HG03558 (cell line): Measurements from ENCODE around the gene ZMIZ1.

Source experiments
- ATAC-seq: cut with Tn5 transposase; IDR thresholded peaks from one replicate; pipeline ENCODE4 v1.9.1; 2021; ENCODE audit warnings: moderate number of reproducible peaks; ENCODE audit not compliant: unreplicated experiment; ENCODE audit errors: extremely low read depth

ZMIZ1 gene

DNA sequence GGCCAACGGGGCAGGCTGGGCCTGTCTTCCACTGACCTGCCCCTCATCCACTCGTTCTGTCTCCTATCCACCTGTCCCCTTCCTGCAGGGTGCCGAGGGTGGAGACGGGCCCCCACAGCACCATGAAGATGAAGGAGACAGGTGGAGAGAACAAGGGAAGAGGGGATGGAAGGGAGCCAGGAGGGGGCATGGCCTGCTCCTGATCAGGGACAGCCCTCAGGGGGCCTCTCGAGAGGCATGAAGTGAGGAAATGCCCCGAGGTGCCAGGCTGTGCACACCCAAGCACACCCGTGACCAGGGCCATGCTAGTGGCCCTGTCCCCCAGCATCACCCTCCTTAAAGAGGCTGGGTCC is 111.2 kb downstream of the ZMIZ1 start:
- no peak for ATAC-seq

DNA sequence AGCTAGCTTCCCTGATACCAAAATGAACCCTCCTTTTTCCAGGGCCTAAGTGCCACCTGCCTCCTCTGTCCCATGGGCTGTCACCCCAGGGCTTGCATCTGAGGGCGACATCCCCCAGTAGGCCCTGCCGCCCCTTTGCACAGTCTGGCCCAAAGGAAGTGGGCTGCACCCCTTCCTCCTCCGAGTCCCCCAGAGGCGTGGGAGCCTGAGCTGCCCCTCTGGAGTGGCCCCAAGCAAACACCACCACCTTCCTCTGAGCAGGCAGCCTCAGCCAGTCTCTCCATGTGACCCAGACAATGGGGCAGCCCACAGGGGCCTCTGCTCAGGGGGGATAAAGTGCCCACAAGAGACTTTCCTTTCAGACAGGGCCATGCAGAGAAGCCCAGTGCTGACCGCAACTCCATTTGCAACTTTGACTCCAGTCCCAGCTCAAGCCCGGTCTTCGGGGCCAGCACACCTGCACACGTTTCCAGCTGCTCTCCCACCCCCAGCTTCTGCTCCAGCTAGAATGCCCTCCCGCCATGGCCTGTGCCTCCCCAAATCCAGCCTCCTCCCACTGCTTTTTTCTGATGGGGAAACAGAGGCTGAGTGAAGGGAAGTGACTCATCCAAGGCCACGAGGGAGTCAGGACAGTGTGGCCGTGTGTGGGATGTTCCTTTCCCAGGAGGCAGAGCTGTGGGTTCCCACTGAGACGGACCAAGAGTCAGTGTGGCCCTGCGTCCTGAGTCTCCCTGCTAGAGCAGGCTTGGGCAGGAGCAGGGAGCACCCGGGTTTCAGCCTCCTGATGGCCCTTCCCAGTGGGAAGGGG is 111.9 kb downstream of the ZMIZ1 start:
- ATAC-seq, result no peak

DNA sequence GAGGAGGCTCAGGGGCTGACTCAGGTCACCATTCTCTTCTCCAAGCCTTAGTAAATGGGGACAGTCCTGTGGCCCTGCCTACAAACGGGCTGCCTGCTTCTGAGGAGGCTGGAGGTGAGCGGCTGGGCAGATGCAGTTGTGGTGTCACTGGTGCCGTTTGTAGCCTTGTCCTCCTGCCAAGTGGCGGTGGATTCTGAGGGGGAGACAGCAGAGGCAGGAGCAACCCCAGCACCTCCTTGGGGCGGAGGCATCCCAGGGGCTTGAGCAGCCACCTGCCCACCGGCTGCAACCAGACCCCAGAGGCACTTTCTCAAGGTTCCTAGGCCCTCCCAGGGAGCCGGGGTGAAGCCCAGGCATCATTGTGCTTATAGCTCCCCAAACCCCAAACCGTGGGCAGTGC is 112.5 kb downstream of the ZMIZ1 start:
- no peak for ATAC-seq

DNA sequence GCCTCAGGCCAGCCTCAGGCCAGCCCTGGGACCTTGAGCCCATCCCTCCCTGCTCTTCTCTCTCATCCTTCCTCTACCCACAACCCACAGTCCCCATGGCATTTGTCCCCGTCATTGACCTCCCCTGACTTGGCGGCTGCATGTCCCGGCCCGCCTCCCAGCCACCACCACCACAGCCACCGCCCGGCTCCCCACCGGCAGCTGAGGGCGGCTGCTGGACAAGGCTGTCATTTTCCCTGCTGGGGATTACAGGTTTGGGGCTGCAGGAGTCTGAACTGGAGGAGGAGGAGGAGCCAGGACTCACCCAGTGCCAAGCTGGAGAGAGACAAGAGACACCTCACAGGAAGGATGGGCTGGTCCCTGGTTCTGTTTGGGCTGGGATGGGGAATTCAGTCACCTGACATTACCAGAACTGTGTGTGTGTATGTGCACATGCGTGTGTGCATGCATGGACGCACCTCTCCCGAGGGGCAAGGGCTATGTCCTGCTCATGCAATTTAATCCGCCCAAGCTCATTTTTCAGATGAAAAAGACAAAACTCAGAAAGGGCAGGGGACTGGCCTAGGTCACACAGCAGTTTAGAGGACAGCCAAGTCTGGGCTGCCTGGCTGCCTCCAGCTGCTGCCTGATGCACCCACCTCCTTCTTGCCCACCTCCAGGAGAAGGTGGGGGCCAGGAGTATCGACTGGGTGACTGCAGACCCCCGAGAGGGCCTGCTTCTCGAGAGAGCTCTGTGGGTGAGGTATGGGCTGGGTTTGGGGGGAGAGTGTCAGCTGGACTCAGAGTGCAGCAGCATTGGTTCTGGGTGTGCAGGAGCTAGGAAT is 113.1 kb downstream of the ZMIZ1 start:
- no peak for ATAC-seq

DNA sequence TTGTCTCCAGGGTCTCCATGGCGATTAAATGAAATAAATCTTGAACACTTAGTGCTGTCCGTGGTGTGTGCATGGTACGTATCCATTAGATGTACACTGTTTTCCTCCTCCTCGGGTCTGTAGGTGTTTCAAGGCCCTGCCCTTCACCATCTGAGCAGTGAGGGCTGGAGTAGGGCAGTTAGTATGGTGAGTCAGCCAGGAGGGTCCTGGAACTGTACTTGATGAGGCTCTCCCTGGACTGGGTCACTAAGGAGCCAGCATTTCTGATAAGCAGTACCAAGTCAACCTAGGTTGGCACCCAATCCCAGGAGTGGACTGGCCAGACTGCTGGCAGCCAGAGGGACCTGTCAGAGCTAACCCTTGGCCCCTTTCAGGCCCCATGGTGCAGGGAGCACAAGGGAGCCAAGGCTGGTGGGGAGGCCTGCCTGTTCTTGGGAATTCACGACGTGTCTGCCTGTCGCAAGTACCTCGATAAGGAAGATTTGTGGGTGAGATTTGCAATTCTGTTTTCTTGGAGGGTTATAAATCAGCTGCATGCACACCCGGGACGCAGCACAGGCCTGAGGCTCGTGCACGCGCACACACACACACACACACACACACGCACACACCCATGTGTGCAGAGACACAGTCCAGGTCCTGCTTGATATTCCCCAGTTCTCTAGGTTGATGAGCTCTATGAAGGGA is 114.2 kb downstream of the ZMIZ1 start:
- ATAC-seq, result no peak

DNA sequence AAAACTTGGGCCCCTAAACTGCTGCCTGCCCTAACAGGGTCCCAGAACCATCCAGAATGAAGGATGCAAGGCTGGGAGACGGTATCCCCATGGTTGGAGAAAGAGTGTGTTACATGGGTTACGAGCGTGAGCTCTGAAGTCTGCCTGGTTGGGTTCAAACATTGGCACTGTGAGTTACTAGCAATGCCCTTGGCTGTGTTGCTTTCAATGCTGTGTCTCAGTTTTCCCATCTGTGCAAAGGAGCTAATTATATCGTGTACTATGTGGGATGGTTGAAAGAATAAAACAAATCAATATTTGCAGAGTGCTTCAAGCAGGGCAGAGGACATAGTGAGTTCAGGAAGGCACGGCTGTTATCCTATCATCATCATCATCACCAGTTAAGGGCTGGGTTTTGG is 114.7 kb downstream of the ZMIZ1 start:
- ATAC-seq, result no peak

DNA sequence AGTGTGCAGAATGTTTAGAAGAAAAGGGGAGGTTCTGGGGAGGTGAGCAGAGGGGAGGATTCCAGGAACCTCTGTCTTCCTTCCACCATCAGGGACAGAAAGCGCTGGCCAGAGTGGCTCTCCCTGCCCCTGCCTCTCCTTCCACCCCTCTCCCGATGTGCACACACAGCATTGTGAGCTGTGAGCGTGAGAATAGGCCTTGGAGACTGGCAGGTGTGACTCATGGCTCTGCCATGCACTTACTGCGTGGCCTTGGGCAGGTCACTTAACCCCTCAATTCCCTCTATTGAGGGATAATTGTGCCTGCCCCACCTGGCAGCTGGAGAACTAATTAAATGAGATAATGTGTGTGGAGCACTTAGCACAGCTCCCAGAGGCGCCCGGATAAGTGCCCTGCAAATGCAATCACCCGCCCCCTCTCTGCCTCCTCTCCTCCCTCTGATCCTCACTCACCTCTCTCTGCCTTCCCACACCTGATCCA is 115.4 kb downstream of the ZMIZ1 start:
- no peak for ATAC-seq

DNA sequence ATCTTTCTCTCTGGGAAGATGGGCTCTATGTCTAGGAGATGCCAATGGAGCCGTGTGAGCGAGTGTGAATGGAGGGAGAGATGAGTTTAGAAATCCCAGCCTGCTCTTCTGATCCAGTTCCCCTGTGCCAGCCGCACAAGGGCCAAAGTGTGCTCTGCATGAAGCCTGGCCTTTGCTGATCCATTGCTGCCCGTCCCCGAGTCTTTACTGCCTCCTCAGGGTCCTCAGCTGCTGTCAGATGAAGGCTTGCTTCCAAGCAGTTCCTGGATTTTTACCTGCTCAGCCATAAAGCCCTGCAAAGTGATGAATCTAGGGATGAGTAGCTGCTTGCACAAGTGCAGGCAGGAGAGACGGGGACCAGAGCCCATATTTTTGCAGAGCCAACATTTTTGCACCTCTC is 115.9 kb downstream of the ZMIZ1 start:
- no peak for ATAC-seq

DNA sequence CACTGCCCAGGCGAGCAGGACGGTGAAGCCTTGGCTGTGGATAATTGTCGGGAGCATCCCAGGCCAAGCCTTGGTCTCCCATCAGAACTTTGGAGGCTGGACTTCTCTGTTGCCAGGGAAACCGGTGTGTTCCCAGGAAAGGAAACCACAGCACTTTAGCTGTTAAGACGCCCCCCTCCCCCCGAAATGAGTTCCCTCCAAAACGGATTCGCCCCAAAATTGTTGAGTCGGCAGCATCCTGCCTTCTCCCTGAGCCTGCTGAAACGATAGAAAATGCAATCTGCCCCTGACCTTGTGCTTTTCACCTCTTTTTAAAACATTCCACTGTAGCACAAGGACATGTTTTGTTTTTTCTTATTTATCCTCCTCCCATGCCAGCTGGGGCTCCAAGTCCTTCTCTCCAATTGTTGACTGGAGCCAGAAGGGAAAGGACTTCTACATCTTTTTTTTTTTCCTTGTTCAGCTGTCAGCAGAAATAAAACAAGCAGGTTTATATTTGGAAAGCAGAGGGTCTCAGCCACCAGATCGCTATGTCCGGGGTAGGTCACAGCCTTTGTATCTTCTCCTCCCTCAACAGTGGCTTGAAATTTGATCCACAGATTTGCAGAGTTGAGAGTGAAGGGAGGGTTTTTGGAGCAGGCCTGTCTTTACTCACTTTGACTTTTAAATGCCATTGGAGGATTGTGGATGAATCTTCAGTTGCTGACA is 116.5 kb downstream of the ZMIZ1 start:
- no peak for ATAC-seq

DNA sequence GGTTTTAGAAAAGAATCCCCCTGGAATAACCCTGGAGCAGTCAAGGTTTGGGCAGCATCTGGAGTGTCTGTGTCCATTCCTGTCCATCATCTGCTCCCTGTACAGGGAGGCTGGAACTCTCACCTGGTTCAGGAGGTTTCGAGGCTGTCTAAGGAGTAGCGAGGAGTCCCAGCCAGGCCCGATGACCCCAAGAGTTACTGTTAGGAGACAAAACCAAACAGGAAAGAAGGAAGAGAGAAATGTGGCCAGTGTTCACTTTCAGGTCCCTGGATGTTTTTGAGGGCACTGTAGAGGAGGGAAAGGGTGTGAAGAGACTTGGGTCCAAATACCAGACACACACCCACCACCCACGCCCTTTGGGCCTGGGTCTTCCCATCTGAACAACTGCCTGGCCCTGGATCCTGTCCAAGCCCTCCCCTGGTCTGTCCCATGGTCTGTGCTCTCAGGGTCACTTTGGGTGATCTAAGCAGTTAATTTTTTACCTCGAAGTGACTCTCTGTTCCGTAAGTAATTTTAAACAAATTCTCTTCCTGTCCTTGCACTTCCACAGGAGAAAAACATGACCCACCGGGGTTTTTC is 117.1 kb downstream of the ZMIZ1 start:
- ATAC-seq, result no peak

DNA sequence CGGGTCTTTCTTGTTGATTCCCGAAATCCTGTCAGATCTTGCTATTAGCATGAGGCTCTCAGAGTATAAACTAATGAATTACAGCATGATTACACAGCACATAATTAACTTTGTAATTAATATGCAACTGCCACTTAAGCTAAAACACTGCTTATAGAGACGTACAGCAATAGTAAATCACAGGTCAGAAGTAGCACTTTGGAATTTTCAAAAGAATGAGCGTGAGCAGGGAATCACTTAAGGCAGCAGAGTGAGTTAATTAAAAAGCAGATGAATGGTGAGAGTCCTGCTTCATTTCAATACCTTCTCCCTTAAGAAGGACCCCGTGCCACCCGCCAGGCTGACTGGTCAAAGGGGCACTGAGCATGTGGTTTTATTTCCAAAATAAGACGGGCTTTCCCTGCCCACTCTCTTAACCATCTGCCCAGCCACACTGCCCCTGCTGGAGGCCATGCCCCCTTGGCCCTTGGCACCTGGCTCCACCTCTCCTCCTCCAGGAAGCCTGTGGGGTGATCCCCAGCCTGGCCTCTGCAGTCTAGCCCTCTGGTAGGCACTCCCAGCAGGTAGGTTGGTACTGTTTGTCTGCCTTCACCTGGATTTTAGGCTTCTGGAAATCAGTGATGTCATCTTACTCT is 117.8 kb downstream of the ZMIZ1 start:
- ATAC-seq, result no peak

DNA sequence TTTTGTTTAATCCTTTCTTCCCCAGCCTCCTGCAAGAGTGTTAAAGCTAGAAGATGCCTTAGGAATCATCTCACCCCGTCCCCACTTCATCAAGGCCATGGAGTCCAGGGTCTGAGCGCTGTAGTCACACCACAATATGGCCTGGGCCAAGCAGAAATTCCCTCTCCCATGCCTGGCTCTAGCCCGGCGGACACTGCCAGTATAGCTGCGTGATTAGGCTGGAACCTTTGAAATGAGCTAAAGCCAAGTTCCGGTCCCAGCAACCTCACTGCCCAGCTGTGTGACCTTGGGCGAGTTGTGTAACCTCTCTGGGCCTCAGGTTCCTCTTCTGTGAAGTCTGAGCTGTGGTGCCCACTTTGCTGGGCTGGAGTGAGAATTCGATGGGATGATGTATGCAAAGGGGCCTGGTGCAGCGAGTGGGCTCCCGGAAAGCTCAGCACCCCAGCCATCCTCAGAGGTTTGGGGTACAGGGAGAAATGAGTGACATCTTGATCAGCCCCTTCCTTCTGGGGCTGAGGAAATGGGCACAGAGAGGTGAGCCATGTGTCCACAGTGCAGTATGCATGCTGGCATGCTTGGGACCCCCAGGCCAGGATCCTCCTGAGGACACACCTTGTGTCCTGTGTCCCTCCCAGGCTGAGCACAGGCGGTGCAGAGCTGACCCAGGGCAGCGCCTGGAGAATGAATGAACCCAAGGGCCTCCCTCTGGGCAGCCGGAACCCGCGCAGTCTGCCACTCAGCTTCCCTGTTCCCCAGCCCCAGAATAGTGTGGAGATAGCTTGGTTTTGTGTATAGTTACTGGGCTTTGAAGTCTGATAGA is 118.6 kb downstream of the ZMIZ1 start:
- no peak for ATAC-seq

DNA sequence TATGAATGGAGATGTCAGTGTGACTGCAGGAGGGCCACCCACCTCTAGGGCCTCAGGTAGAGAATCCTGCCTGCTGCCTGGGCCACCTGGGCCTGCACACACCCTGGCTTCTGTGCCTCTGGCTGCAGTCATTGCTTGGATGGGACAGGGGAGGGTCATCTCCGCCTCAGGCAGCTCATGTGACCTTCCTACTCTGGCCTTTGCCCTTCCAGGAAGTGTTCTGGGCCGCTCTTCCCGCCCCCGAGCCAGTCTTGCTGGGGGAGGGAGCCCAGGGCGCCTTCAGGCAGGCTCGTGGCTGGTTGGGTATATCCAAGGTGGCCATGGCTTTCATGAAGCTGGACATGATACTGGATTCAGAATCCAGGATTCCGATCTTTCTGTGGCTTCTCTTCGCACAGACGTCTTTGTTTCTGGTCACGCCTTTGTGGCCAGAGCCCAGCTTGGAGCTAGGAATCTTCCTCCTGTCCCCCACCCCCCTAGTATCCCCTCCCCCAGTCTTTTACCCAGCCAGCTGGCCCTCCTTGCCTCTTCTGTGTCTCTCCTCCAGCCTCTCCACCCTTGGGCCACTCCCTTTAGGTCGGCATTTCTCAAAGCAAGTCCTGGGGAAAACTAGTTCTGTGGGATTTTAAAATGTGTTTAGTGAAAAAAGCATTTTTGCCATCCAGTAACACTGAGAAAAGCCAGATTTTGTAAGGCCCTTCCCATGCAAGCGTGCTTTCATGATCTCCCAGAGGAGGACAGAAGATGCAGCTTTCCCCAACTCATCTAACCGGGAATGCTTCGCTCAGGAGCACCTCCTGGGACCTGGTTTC is 119.6 kb downstream of the ZMIZ1 start:
- no peak for ATAC-seq

DNA sequence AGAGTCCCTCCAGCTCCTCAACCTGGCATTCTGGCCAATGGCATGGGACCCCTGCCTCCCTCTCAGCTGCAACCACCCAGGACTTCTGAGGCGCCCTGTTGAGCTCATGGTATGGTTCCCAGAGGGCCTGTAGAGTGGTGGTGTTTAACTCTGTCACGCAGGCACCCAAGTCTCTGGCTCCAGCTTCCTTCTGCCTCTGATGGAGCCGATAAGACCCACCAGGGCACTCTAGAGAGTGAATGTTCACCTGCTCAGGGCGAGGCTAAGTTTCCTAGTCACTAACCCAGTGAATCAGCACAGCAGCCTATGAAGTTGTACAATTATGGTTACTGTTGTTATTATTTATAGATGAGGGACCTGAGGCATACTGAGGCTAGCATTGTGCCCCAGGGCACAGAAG is 120.4 kb downstream of the ZMIZ1 start:
- ATAC-seq, result no peak

DNA sequence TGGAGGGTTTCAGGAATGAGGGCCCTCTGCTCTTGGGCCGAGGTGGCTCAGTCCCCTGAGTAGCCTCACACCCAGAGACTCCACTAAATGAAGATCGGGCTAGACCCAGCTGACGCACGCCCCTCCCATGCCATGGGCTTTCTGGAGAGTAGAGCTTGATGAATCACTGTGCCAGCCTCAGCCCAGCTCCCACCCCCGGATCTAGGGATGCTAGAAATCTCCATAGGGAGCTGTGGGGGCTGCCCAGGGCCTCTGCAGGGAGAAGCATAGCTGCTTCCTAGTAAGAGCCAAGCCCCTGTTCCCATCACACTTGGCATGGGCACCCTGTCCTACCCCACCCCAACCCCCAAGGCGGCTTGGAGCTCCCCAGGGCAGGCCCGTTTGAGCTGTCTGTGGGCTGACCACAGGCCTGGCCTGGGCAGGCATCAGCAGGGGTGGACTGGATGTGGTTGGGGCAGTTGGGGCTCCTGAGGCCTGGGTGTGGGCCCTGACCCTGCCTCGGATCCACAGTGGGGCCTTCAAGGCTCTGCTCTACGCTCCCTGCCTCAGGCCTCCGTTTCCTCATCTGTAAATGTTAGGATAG is 121.2 kb downstream of the ZMIZ1 start:
- ATAC-seq, result no peak

DNA sequence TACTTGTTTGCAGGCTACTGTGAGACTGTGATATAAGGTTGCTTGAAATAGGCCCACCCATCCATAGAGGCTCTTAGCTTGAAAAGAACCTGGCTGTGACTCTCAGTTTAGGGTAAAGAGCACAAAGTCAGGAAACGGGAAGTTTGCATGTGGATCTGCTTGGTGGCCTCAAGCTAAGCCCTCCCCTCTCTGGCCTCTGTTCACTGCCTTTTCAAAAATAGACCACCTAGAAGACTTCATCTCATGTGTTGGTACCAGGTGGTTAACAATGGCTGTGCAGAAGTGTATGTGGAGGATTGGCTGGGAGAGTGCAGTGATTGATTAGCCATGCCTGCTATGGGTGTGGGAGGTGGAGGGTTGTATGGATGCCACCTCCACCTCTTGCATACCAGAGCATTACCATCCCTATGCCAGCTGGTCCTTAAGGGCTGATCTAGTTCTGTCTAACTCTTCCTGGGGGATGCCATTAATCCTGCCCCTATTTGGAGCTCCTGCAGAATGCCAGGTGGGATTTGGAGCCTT is 122.0 kb downstream of the ZMIZ1 start:
- no peak for ATAC-seq

DNA sequence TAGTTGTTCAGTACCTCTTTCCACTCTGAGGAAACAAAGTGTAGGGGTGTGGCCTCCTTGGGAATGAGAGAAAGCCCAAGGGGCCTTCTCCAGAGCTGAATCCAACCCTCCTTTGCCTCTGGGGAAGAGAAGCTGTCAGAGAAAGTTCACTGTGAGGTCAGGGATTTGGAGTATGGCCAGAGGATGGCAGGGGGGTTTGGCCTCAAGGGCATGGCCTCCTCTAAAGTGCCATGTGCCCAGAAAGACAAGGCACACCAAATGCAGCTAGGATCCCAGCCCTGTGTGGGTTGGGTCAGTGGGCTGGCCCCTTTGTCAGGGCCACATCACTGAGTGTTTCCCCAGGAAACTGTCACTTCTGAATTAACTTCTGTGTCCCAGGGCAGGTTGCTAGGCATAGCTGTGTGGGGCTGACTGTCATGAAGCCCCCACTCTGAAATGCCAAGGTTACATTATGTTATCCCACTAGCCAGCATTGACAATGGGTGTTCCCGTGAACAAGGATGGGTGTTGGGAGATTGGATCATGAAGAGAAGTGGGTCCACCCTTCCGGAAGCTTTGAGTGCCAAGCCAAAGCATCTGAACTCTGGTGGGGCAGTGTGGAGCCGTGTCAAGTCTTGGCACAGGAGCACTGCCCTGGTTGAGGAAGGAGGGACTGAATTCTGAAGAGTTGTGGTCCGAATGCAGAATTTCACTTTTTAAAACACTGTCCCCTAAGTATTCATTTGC is 123.3 kb downstream of the ZMIZ1 start:
- ATAC-seq, result no peak
